Right renal cortex interstitium (tissue), 3 donors: Measurements from ENCODE around the gene BAX. TPM values are rescaled to one million over a fixed set of nuclear protein-coding genes. Genes with fewer than 3 reads are reported as not detected.

Experiments
- DNase-seq, 3 donors: peaks; one replicate each; pipeline ENCODE4 v3.0.0-alpha.2; 2013; ENCODE audit warnings: low read depth in 3 of 3, low spot score in 2 of 3
- polyA plus RNA-seq, 3 donors: library from polyadenylated mRNA; unstranded; fragments of 120-200 nt; gene quantifications; one replicate each; pipeline ENCODE4 v1.2.1, GENCODE V29; 2013; ENCODE audit not compliant: insufficient read length in 3 of 3

Gene BAX
- polyA plus RNA-seq, 3 donors, result 47.8 to 70.2 (median 65.9) TPM

- DNase-seq, result no peak
Observed at GRCh38 chr19:48928164-48929025, 26.3 kb upstream of the BAX start.

- DNase-seq, result peak; percentile 52 to 72 (median 61)
Observed at GRCh38 chr19:48933382-48933932, 21.2 kb upstream of the BAX start, which contains the start of gene DHDH. DHDH (plus strand) TSS chr19:48933699; CDS start chr19:48933722, 23 bp downstream.

GRCh38 chr19:48934837-48935236 is 19.8 kb upstream of the BAX start:
- DNase-seq, result no peak

- DNase-seq, result no peak
Observed at GRCh38 chr19:48935864-48936263, 18.8 kb upstream of the BAX start.

- DNase-seq, result no peak
Observed at GRCh38 chr19:48938256-48938655, 16.4 kb upstream of the BAX start.

- DNase-seq, result no peak
Observed at GRCh38 chr19:48940902-48941301, 13.8 kb upstream of the BAX start.

- no peak for DNase-seq
Observed at GRCh38 chr19:48943081-48943480, 11.6 kb upstream of the BAX start.

GRCh38 chr19:48945415-48945814 is 9.3 kb upstream of the BAX start:
- no peak for DNase-seq

- no peak for DNase-seq
Observed at GRCh38 chr19:48945817-48946216, 8.9 kb upstream of the BAX start.

- DNase-seq, result no peak
Observed at GRCh38 chr19:48946463-48947257, 8.0 kb upstream of the BAX start.

GRCh38 chr19:48947258-48947542 is 7.5 kb upstream of the BAX start:
- no peak for DNase-seq

GRCh38 chr19:48950159-48950558 is 4.5 kb upstream of the BAX start:
- no peak for DNase-seq

- DNase-seq, result no peak
Observed at GRCh38 chr19:48950830-48951519, 3.7 kb upstream of the BAX start.

- DNase-seq, result no peak
Observed at GRCh38 chr19:48953141-48953540, 1.5 kb upstream of the BAX start.

- no peak for DNase-seq
Observed at GRCh38 chr19:48953990-48954594, 583 bp upstream of the BAX start.

- no peak for DNase-seq
Observed at GRCh38 chr19:48955308-48955958, 758 bp downstream of the BAX start.

- no peak for DNase-seq
Observed at GRCh38 chr19:48958006-48958405, 3.3 kb downstream of the BAX start.

GRCh38 chr19:48959341-48960239 is 4.9 kb downstream of the BAX start:
- DNase-seq, result no peak

GRCh38 chr19:48961051-48961649 is 6.5 kb downstream of the BAX start:
- no peak for DNase-seq
